Right atrium auricular region (tissue), 2 donors: Measurements from ENCODE around the gene PKNOX1. TPM values are rescaled to one million over a fixed set of nuclear protein-coding genes. Genes with fewer than 3 reads are reported as not detected.
"Not testable (repeated sequence)": the region's sequence is repeated elsewhere in the genome, so short reads cannot be mapped to it uniquely, and the experiment has no call there.

ENCODE experiments used
- DNase-seq: peaks from one replicate; pipeline ENCODE4 v3.0.0-alpha.2; 2019; ENCODE audit warnings: low spot score
- H3K27ac ChIP-seq, 2 donors: fragments of 200-600 bp; sonication (generic); 1 replicate in 1 of 2; 2 replicates in 1 of 2; pipeline ENCODE4 v1.5.1; 2016 to 2019
- H3K27me3 ChIP-seq, 2 donors: fragments of 200-600 bp; sonication (generic); one replicate each; pipeline versions ENCODE4 v1.5.1 to v1.6.0; 2017 to 2019
- H3K36me3 ChIP-seq: fragments of 200-600 bp; sonication (generic); one replicate; pipeline ENCODE4 v1.5.1; 2016
- H3K4me1 ChIP-seq, 2 donors: fragments of 200-600 bp; sonication (generic); one replicate each; pipeline versions ENCODE4 v1.5.1 to v1.6.0; 2017 to 2019
- H3K4me3 ChIP-seq, 2 donors: fragments of 200-600 bp; sonication (generic); 1 replicate in 1 of 2; 2 replicates in 1 of 2; pipeline ENCODE4 v1.5.1; 2017 to 2019; ENCODE audit warnings: mild to moderate bottlenecking in 1 of 2, moderate library complexity in 1 of 2
- H3K9me3 ChIP-seq, 2 donors: fragments of 200-600 bp; sonication (generic); one replicate each; pipeline ENCODE4 v1.5.1; 2019
- microRNA-seq, 2 donors: library from miRNA; unstranded; fragments of <30 nt; microRNA quantifications; one replicate each; pipeline ENCODE4, GENCODE V29; 2016 to 2017; ENCODE audit warnings: borderline number of aligned reads in 2 of 2, borderline replicate concordance in 1 of 2
- total RNA-seq, 2 donors: library from RNA; depleted of rRNA; stranded (reverse); fragments of >200 nt; gene quantifications; one replicate each; pipeline ENCODE4 v1.1.0, GENCODE V29; 2016

PKNOX1 gene
- total RNA-seq, 2 donors from 2014 or later = 7.5 to 10.1 TPM

DNA sequence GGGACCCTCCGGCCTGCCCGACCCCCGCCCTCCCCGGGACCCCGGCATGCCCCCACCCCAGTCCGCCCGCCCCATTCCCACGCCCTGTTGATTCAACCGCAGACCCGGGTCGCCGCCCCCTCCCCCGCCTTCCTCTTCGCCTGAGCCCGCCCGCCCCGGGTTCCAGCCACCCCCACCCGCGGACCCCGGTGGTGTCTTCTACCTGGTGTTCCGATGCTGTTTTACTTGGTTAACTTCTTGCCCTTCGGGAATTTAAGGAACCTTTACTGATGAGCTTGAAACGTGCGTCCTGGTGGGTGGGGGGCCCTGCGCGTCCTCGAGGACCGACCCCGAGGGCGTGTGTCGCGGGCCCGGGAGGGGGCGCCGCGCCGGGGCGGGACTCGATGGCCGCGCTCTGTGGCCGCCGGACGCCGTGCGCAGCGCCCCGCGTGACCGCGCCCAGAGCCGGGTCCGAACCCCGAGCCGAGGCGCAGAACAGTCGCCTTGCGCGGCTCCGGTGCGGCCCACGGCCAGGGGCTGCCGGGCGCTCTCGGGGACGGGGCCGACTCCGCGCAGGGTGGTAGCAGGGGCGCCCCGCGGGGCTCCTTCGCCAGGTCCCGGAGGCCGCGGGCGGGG is 101.8 kb downstream of the PKNOX1 start:
- not testable (repeated sequence) for H3K27me3 ChIP-seq

DNA sequence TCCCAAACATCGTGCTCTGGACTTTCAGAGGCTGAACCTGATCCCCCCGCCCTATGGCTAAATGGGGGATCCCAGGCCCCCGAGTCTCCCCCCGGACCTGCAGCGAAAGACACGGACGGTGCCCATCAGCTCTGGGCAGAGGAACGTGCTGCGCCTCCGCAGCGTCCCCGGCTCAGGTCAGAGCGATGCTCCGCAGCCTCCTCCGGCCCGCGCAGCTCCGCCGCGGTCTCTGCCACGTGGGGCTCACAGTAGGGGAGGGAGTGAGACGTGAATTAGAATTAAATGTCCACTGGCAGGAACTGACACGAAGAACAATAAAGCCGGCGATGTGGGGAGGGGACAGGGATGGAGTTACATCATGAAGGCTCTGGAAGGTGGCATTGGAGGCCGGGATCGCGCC is 102.3 kb downstream of the PKNOX1 start:
- H3K27ac ChIP-seq, H3K9me3 ChIP-seq, H3K27me3 ChIP-seq, H3K36me3 ChIP-seq, DNase-seq, H3K4me3 ChIP-seq, H3K4me1 ChIP-seq: not testable (repeated sequence)

More for the DNA sequence above, 101.8 kb downstream of the PKNOX1 start:
- not testable (repeated sequence) for H3K27ac ChIP-seq, H3K4me1 ChIP-seq, DNase-seq, H3K4me3 ChIP-seq, H3K36me3 ChIP-seq, H3K9me3 ChIP-seq

- not testable (repeated sequence) for H3K4me3 ChIP-seq, H3K27me3 ChIP-seq, DNase-seq, H3K4me1 ChIP-seq, H3K27ac ChIP-seq, H3K9me3 ChIP-seq, H3K36me3 ChIP-seq
Measured at GRCh38 chr21:43082587-43083300, 108.4 kb downstream of the PKNOX1 start.

Small RNA genes lying within 50 kb of the gene (microRNA-seq; reads per million reads assigned to microRNA genes)
- gene MIR5692B = 0 reads per million in 2 donors

Other genes with a start within 250 kb of the PKNOX1 start
- 1 to 10 TPM; 1.7 to 4.8 TPM for gene WDR4, start 95.0 kb upstream of the PKNOX1 start, total RNA-seq
- gene NDUFV3, start 81.3 kb upstream of the PKNOX1 start, total RNA-seq = 10 to 100 TPM; 28.8 to 37.4 TPM
- gene ERVH48-1, start 48.9 kb upstream of the PKNOX1 start, total RNA-seq = not detected
- 1 to 10 TPM; 8.3 to 9.3 TPM for gene CBS, start 101.3 kb downstream of the PKNOX1 start, total RNA-seq
- gene U2AF1, start 133.0 kb downstream of the PKNOX1 start, total RNA-seq = 10 to 100 TPM; 17.8 to 24.3 TPM
- gene CRYAA, start 194.4 kb downstream of the PKNOX1 start, total RNA-seq = not detected